GM19468 (cell line): Measurements from ENCODE around the gene COMT.
"Not testable (repeated sequence)": the region's sequence is repeated elsewhere in the genome, so short reads cannot be mapped to it uniquely, and the experiment has no call there.

ENCODE experiments used
- ATAC-seq: cut with Tn5 transposase; IDR thresholded peaks from one replicate; pipeline ENCODE4 v1.9.1; 2021; ENCODE audit warnings: mild to moderate bottlenecking, moderate library complexity, moderate number of reproducible peaks; ENCODE audit not compliant: unreplicated experiment; ENCODE audit errors: extremely low read depth

Gene COMT

GRCh38 chr22:19926028-19926427 lies 15.5 kb upstream of the COMT start:
- ATAC-seq = not testable (repeated sequence)

GRCh38 chr22:19927696-19928095 lies 13.9 kb upstream of the COMT start:
- no peak for ATAC-seq

GRCh38 chr22:19928207-19928606 lies 13.4 kb upstream of the COMT start:
- ATAC-seq = no peak

GRCh38 chr22:19929586-19930550 lies 11.7 kb upstream of the COMT start:
- ATAC-seq = no peak

- no peak for ATAC-seq
Observed at GRCh38 chr22:19930551-19931486, 10.8 kb upstream of the COMT start.

- ATAC-seq = no peak
Observed at GRCh38 chr22:19931514-19931913, 10.1 kb upstream of the COMT start.

GRCh38 chr22:19932367-19933206 lies 9.0 kb upstream of the COMT start:
- ATAC-seq = no peak

GRCh38 chr22:19933341-19934241 lies 8.0 kb upstream of the COMT start:
- no peak for ATAC-seq

GRCh38 chr22:19935123-19935718 lies 6.4 kb upstream of the COMT start:
- not testable (repeated sequence) for ATAC-seq

GRCh38 chr22:19936513-19936912 lies 5.1 kb upstream of the COMT start:
- ATAC-seq = no peak

GRCh38 chr22:19937616-19938473 lies 3.7 kb upstream of the COMT start:
- ATAC-seq = no peak

- no peak for ATAC-seq
Observed at GRCh38 chr22:19940536-19941364, 822 bp upstream of the COMT start.

GRCh38 chr22:19942157-19943081 lies 847 bp downstream of the COMT start:
- no peak for ATAC-seq

GRCh38 chr22:19943082-19944026 lies 1.8 kb downstream of the COMT start:
- ATAC-seq = no peak
